Measurements from ENCODE around the gene AUP1. TPM values are rescaled to one million over a fixed set of nuclear protein-coding genes. Genes with fewer than 3 reads are reported as not detected.

The AUP1 gene
- total and polyA plus RNA-seq, 12 donors, result 88.5 to 527 (median 113) TPM

DNA sequence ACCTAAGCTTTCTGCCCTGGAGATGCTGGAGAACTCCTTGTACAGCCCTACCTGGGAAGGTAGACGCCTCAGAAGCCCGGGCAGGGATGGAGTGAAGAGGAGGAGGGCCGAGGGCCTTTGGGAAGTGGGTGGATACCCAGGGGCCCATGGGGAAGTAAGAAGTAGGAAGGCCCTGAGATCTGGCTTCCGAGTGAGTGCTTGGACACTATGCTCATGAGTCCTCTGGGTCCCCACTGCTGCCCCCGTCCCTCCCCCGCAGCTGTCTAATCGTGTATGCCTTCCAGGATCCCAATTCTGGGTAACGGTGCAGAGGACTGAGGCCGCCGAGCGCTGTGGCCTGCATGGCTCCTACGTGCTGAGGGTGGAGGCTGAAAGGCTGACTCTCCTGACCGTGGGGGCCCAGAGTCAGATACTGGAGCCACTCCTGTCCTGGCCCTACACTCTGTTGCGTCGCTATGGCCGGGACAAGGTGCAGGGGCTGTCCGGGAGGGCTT is 26.2 kb upstream of the AUP1 start:
- TF ChIP-seq, protein P1, sequence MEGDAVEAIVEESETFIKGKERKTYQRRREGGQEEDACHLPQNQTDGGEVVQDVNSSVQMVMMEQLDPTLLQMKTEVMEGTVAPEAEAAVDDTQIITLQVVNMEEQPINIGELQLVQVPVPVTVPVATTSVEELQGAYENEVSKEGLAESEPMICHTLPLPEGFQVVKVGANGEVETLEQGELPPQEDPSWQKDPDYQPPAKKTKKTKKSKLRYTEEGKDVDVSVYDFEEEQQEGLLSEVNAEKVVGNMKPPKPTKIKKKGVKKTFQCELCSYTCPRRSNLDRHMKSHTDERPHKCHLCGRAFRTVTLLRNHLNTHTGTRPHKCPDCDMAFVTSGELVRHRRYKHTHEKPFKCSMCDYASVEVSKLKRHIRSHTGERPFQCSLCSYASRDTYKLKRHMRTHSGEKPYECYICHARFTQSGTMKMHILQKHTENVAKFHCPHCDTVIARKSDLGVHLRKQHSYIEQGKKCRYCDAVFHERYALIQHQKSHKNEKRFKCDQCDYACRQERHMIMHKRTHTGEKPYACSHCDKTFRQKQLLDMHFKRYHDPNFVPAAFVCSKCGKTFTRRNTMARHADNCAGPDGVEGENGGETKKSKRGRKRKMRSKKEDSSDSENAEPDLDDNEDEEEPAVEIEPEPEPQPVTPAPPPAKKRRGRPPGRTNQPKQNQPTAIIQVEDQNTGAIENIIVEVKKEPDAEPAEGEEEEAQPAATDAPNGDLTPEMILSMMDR (IDR thresholded peaks at IDR 0.05), result no peak
- no peak for TF ChIP-seq POLR2A (IDR thresholded peaks at IDR 0.05)
- Histone ChIP-seq H3K27me3 (no peaks in the 10 kb centered on the region), H3K27ac (peak overlapping the region in 2 of 5 donors; percentile 89), H3K4me3 (peak overlapping the region in 2 of 4 donors; percentile 51 to 96), H3K9me3 (replicated peaks in 1 of 3) (no peaks in the 10 kb centered on the region), H3K36me3 (replicated peaks in 1 of 2) (no peaks in the 10 kb centered on the region), H3K4me1 (replicated peaks in 1 of 2) (peaks cover 0 to 23% of the 10 kb centered on the region in 2 donors)
- peak in 1 of 7 donors; percentile 34 for DNase-seq
- WGBS, 4 donors, result 70 to 84% (median 83%) methylated on average over 15 to 17 of the region's 17 CpGs
- intact Hi-C loops (cut with DNase I), result no loop called here

DNA sequence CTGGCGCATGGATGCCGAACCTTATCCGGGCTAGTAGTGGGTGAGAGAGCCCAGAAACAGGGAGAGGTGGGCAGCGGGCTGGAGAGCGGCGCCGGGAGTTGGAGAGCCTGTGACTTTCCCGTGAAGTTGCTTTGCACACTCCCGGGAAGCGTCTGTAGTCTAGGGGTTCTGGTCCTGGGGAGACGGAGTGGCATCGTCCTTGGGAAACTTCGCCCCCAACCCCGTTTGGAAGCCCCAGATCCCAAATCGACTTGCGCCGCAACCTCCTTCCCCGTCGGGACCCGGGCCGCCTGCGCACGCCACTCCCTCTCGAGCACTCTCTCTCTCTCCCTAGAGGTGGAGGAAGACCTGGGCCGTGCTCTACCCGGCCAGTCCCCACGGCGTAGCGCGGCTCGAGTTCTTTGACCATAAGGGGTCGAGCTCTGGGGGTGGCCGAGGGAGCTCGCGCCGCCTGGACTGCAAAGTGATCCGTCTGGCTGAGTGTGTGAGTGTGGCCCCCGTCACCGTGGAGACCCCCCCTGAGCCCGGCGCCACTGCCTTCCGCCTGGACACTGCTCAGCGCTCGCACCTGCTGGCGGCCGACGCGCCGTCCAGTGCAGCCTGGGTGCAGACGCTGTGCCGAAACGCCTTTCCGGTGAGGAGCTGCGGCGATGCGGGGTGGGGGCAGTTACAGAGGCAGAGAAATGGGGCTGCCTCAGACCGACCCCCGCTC is 25.5 kb upstream of the AUP1 start:
- Histone ChIP-seq H3K27me3 (no peaks in the 10 kb centered on the region), H3K36me3 (replicated peaks in 1 of 2) (no peaks in the 10 kb centered on the region), H3K4me1 (replicated peaks in 1 of 2) (peaks cover 0 to 23% of the 10 kb centered on the region in 2 donors), H3K27ac (peak overlapping the region; percentile 64 to 89 (median 76)), H3K4me3 (peak overlapping the region in 3 of 4 donors; percentile 51 to 98 (median 96)), H3K9me3 (replicated peaks in 1 of 3) (no peaks in the 10 kb centered on the region)
- intact Hi-C loops (cut with DNase I), result no loop called here
- WGBS, 4 donors, result 1 to 7% (median 5%) methylated on average over 20 to 56 of the region's 58 CpGs
- TF ChIP-seq, protein P1 (IDR thresholded peaks at IDR 0.05), result no peak
- no peak for TF ChIP-seq POLR2A (IDR thresholded peaks at IDR 0.05)
- DNase-seq, result peak in 6 of 7 donors; percentile 39 to 61 (median 48)

DNA sequence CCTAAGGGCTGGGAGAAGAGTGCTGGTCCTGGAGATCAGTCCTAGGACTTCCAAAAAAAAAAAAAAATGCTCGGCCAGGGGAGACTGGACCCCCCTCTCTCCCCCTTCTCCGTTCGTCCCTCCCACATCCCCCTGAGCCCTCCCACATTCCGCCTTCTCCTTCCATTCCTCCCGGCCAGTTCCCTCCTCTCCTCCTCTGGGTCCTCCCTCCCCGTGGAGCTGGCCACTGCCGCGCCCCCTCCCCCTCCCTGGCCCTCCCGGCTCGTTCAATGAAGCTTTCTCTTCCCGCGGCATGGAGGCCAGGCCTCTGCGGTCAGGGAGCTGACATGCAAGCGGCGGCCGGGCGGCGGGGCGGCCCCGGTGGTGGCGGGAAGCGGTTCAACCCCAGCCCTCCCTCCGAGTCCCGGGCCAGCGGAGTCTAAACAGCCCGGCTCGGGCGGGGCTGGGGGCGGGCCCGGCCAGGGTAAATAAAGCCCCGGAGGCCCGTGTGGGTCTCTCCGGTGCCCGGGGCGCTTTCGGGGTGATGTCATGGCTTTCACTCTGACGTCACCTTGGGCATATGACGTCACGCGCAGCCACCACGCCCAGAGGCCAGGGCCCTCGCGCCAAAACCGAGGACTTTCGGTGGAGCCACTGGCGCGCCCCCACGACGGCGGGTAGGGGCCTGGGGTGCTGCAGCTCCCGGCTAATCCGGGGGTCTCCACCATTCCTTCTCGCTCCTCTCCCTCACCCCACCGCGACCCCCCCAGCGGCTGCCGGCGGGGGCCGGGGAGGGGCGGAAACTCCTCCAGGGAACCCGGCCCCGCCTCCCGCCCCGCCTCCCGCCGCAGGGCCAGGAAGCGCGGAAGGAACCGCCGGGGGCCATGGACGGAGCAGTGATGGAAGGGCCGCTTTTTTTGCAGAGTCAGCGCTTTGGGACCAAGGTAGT is 24.6 kb upstream of the AUP1 start, which contains the start of the genes DOK1 and LOXL3:
DOK1 (plus strand) TSS at position 829 of the 928 bp plus-strand sequence; CDS start at position 864, 35 bp downstream.
LOXL3 (minus strand) TSS at position 51 of the 928 bp plus-strand sequence. CDS start 1,308 bp downstream, outside the sequence.
- WGBS, 4 donors, result 0 to 4% (median 1%) methylated on average over 11 to 73 of the region's 73 CpGs
- Histone ChIP-seq H3K4me1 (replicated peaks in 1 of 2) (peaks cover 2 to 30% of the 10 kb centered on the region in 2 donors), H3K4me3 (peak within 1 kb of the TSS; percentile 51 to 98 (median 76)), H3K27ac (peak within 1 kb of the TSS; percentile 64 to 89 (median 76)), H3K9me3 (replicated peaks in 1 of 3) (no peaks in the 10 kb centered on the region), H3K36me3 (replicated peaks in 1 of 2) (no peaks in the 10 kb centered on the region), H3K27me3 (no peaks in the 10 kb centered on the region)
- peak; percentile 77 to 89 (median 85) for DNase-seq
- no peak for TF ChIP-seq POLR2A (IDR thresholded peaks at IDR 0.05)
- TF ChIP-seq, protein P1 (IDR thresholded peaks at IDR 0.05), result no peak
- intact Hi-C loops (cut with DNase I), result no loop called here
